ENCODE data around the gene PADI1.

DNA sequence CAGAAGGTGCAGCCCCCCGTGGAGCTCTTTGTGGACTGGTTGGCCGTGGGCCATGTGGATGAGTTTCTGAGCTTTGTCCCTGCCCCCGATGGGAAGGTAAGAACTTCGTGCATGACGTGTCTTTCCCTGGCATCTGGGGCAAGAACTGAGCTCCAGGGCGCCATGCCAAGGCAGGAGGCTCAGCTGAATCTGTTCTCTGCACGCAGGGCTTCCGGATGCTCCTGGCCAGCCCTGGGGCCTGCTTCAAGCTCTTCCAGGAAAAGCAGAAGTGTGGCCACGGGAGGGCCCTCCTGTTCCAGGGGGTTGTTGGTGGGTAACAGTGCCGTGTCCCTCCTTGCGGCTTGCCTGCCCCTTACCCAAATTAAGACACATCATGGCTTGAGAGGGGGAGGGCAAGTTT, 71.6 kb downstream of the PADI1 start:
- TF ChIP-seq, protein P1, sequence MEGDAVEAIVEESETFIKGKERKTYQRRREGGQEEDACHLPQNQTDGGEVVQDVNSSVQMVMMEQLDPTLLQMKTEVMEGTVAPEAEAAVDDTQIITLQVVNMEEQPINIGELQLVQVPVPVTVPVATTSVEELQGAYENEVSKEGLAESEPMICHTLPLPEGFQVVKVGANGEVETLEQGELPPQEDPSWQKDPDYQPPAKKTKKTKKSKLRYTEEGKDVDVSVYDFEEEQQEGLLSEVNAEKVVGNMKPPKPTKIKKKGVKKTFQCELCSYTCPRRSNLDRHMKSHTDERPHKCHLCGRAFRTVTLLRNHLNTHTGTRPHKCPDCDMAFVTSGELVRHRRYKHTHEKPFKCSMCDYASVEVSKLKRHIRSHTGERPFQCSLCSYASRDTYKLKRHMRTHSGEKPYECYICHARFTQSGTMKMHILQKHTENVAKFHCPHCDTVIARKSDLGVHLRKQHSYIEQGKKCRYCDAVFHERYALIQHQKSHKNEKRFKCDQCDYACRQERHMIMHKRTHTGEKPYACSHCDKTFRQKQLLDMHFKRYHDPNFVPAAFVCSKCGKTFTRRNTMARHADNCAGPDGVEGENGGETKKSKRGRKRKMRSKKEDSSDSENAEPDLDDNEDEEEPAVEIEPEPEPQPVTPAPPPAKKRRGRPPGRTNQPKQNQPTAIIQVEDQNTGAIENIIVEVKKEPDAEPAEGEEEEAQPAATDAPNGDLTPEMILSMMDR (conservative IDR thresholded peaks at IDR 0.05; ENCODE audit: low read length), result no peak
- no peak for TF ChIP-seq EZH2phosphoT487 (IDR thresholded peaks at IDR 0.05; ENCODE audit: borderline replicate concordance, low read depth, low read length)
